Measurements from ENCODE around the gene TRAF2.

TRAF2 gene

GRCh38 chr9:136900988-136901515 lies 14.7 kb downstream of the TRAF2 start:
- TF ChIP-seq TAF1 (IDR thresholded peaks at IDR 0.05; ENCODE audit: borderline replicate concordance, insufficient read depth, low read length): no peak
- TF ChIP-seq SIN3A (IDR thresholded peaks at IDR 0.05; ENCODE audit: borderline replicate concordance, insufficient read depth, low read length): no peak
- TF ChIP-seq POLR2AphosphoS5 (IDR thresholded peaks at IDR 0.05; ENCODE audit: low read depth, low read length): no peak
- no peak for TF ChIP-seq REST (IDR thresholded peaks at IDR 0.05; ENCODE audit: insufficient read depth in 1 of 2, low read depth in 2 of 2, low read length in 2 of 2)
- TF ChIP-seq FOXP2 (optimal IDR thresholded peaks at IDR 0.05; ENCODE audit: borderline replicate concordance, extremely low read depth, extremely low read length, insufficient read depth): no peak

- no peak for TF ChIP-seq TAF1 (IDR thresholded peaks at IDR 0.05; ENCODE audit: borderline replicate concordance, insufficient read depth, low read length)
- no peak for TF ChIP-seq SIN3A (IDR thresholded peaks at IDR 0.05; ENCODE audit: borderline replicate concordance, insufficient read depth, low read length)
- no peak for TF ChIP-seq POLR2AphosphoS5 (IDR thresholded peaks at IDR 0.05; ENCODE audit: low read depth, low read length)
Measured at GRCh38 chr9:136901516-136902258, 15.4 kb downstream of the TRAF2 start.

- no peak for TF ChIP-seq POLR2AphosphoS5 (IDR thresholded peaks at IDR 0.05; ENCODE audit: low read depth, low read length)
- TF ChIP-seq SIN3A (IDR thresholded peaks at IDR 0.05; ENCODE audit: borderline replicate concordance, insufficient read depth, low read length): no peak
- TF ChIP-seq TAF1 (IDR thresholded peaks at IDR 0.05; ENCODE audit: borderline replicate concordance, insufficient read depth, low read length): no peak
- TF ChIP-seq REST (IDR thresholded peaks at IDR 0.05; ENCODE audit: insufficient read depth in 1 of 2, low read depth in 2 of 2, low read length in 2 of 2): no peak
- no peak for TF ChIP-seq FOXP2 (optimal IDR thresholded peaks at IDR 0.05; ENCODE audit: borderline replicate concordance, extremely low read depth, extremely low read length, insufficient read depth)
Measured at GRCh38 chr9:136902259-136902821, 16.0 kb downstream of the TRAF2 start.

GRCh38 chr9:136903041-136903554 lies 16.8 kb downstream of the TRAF2 start:
- TF ChIP-seq SIN3A (IDR thresholded peaks at IDR 0.05; ENCODE audit: borderline replicate concordance, insufficient read depth, low read length): no peak
- TF ChIP-seq POLR2AphosphoS5 (IDR thresholded peaks at IDR 0.05; ENCODE audit: low read depth, low read length): no peak
- no peak for TF ChIP-seq FOXP2 (optimal IDR thresholded peaks at IDR 0.05; ENCODE audit: borderline replicate concordance, extremely low read depth, extremely low read length, insufficient read depth)
- TF ChIP-seq TAF1 (IDR thresholded peaks at IDR 0.05; ENCODE audit: borderline replicate concordance, insufficient read depth, low read length): no peak
- no peak for TF ChIP-seq REST (IDR thresholded peaks at IDR 0.05; ENCODE audit: insufficient read depth in 1 of 2, low read depth in 2 of 2, low read length in 2 of 2)

- TF ChIP-seq POLR2AphosphoS5 (IDR thresholded peaks at IDR 0.05; ENCODE audit: low read depth, low read length) (no peak), SIN3A (IDR thresholded peaks at IDR 0.05; ENCODE audit: borderline replicate concordance, insufficient read depth, low read length) (no peak)
Measured at GRCh38 chr9:136906266-136906665, 19.9 kb downstream of the TRAF2 start.
